WTC11 (cell line): ENCODE results near the gene TRIM3. TPM values are rescaled to one million over a fixed set of nuclear protein-coding genes. Genes with fewer than 3 reads are reported as not detected.
A peak's percentile ranks its signal among the peaks of the same experiment; 100 is the strongest.

Experiments used
- ATAC-seq: fragments of 200-7000 bp; cut with Tn5 transposase; 2 replicates; pipeline ENCODE4 v1.10.0; 2021; ENCODE audit warnings: mild to moderate bottlenecking, moderate library complexity
- CTCF ChIA-PET: fragments of 300-600 bp; sonication (Branson Sonifier 250); formaldehyde crosslinking; loops from one replicate; lab custom pipeline; 2021; ENCODE audit warnings: antibody characterized with exemption; lab: Charles Lee
- POLR2A ChIA-PET: fragments of 350-600 bp; sonication (Branson Sonifier 250); formaldehyde crosslinking; loops from one replicate; lab custom pipeline; 2021; ENCODE audit warnings: antibody characterized with exemption; lab: Charles Lee
- DNase-seq: peaks from one replicate; pipeline ENCODE4 v3.0.0; 2021; ENCODE audit warnings: low spot score
- H3K27ac Mint-ChIP-seq: 2 replicates; pipeline ENCODE4 v1.8.0; 2021; ENCODE audit warnings: mixed read lengths
- H3K27me3 Mint-ChIP-seq: 2 replicates; pipeline ENCODE4 v1.8.0; 2021; ENCODE audit warnings: low read depth, mild to moderate bottlenecking, moderate library complexity, mixed read lengths
- H3K36me3 Mint-ChIP-seq: 2 replicates; pipeline ENCODE4 v1.8.0; 2021; ENCODE audit warnings: mixed read lengths
- H3K4me1 Mint-ChIP-seq: 2 replicates; pipeline ENCODE4 v1.8.0; 2022; ENCODE audit warnings: mixed read lengths
- H3K4me3 Mint-ChIP-seq: 2 replicates; pipeline ENCODE4 v1.8.0; 2021; ENCODE audit warnings: mild to moderate bottlenecking, moderate library complexity, mixed read lengths
- H3K9me3 Mint-ChIP-seq: 2 replicates; pipeline ENCODE4 v1.8.0; 2021; ENCODE audit warnings: mixed read lengths
- ARID4B ChIP-seq: sonication (generic); formaldehyde crosslinking; IDR thresholded peaks from 2 replicates; pipeline ENCODE4 v1.8.0; 2023; ENCODE audit warnings: missing genetic modification reagents, mild to moderate bottlenecking, borderline replicate concordance
- CBFB ChIP-seq: sonication (generic); formaldehyde crosslinking; IDR thresholded peaks from 2 replicates; pipeline ENCODE4 v1.8.1; 2022; ENCODE audit warnings: mild to moderate bottlenecking, low read depth, missing genetic modification reagents
- CREM ChIP-seq: sonication (generic); formaldehyde crosslinking; IDR thresholded peaks from 2 replicates; pipeline ENCODE4 v1.8.1; 2022; ENCODE audit warnings: mild to moderate bottlenecking, missing genetic modification reagents, moderate library complexity
- ERG ChIP-seq: fragments of 250-450 bp; sonication (Bioruptor Pico); IDR thresholded peaks from 2 replicates; pipeline ENCODE4 v1.8.0; 2021; ENCODE audit warnings: mild to moderate bottlenecking
- ETV6 ChIP-seq: sonication (generic); formaldehyde crosslinking; IDR thresholded peaks from 2 replicates; pipeline ENCODE4 v1.8.1; 2022; ENCODE audit warnings: mild to moderate bottlenecking, missing genetic modification reagents
- GTF2I ChIP-seq: fragments of 250-450 bp; sonication (Bioruptor Pico); conservative IDR thresholded peaks from 2 replicates; pipeline ENCODE4 v1.4.0; 2021; ENCODE audit warnings: mild to moderate bottlenecking
- HMGA2 ChIP-seq: fragments of 250-450 bp; sonication (Bioruptor Pico); IDR thresholded peaks from 2 replicates; pipeline ENCODE4 v1.4.0; 2021; ENCODE audit warnings: mild to moderate bottlenecking, moderate library complexity
- IRF2 ChIP-seq: sonication (generic); formaldehyde crosslinking; IDR thresholded peaks from 2 replicates; pipeline ENCODE4 v1.8.0; 2022; ENCODE audit warnings: low read depth, missing genetic modification reagents, borderline replicate concordance
- MLX ChIP-seq: sonication (generic); formaldehyde crosslinking; IDR thresholded peaks from 2 replicates; pipeline ENCODE4 v1.8.1; 2023; ENCODE audit warnings: mild to moderate bottlenecking, missing genetic modification reagents, moderate library complexity
- MXD4 ChIP-seq: fragments of 250-450 bp; sonication (Bioruptor Pico); IDR thresholded peaks from 2 replicates; pipeline ENCODE4 v1.8.0; 2021; ENCODE audit warnings: mild to moderate bottlenecking, moderate library complexity, borderline replicate concordance
- MYBL2 ChIP-seq: sonication (generic); formaldehyde crosslinking; IDR thresholded peaks from 2 replicates; pipeline ENCODE4 v1.8.1; 2023; ENCODE audit warnings: mild to moderate bottlenecking, moderate library complexity, missing genetic modification reagents
- NFYB ChIP-seq: sonication (generic); formaldehyde crosslinking; conservative IDR thresholded peaks from 2 replicates; pipeline ENCODE4 v1.8.0; 2022; ENCODE audit warnings: low read depth, missing genetic modification reagents
- SP1 ChIP-seq: sonication (generic); formaldehyde crosslinking; conservative IDR thresholded peaks from 2 replicates; pipeline ENCODE4 v1.8.1; 2022; ENCODE audit warnings: missing genetic modification reagents
- TCF7 ChIP-seq: sonication (generic); formaldehyde crosslinking; IDR thresholded peaks from 2 replicates; pipeline ENCODE4 v1.8.0; 2022; ENCODE audit warnings: mild to moderate bottlenecking, low read depth, missing genetic modification reagents, moderate library complexity
- TEAD1 ChIP-seq: sonication (generic); formaldehyde crosslinking; IDR thresholded peaks from 2 replicates; pipeline ENCODE4 v1.8.0; 2022; ENCODE audit warnings: mild to moderate bottlenecking, missing genetic modification reagents
- TEAD4 ChIP-seq: sonication (generic); formaldehyde crosslinking; IDR thresholded peaks from 2 replicates; pipeline ENCODE4 v1.8.0; 2022; ENCODE audit warnings: mild to moderate bottlenecking, missing genetic modification reagents
- ZNF219 ChIP-seq: sonication (generic); formaldehyde crosslinking; IDR thresholded peaks from 2 replicates; pipeline ENCODE4 v1.8.0; 2023; ENCODE audit warnings: missing genetic modification reagents, mild to moderate bottlenecking, borderline replicate concordance
- ZNF416 ChIP-seq: fragments of 250-450 bp; sonication (Bioruptor Pico); IDR thresholded peaks from 2 replicates; pipeline ENCODE4 v1.9.0; 2021; ENCODE audit warnings: mild to moderate bottlenecking, inconsistent platforms
- ZNF532 ChIP-seq: fragments of 250-450 bp; sonication (Bioruptor Pico); IDR thresholded peaks from 2 replicates; pipeline ENCODE4 v1.9.0; 2021; ENCODE audit warnings: mild to moderate bottlenecking, borderline replicate concordance
- total RNA-seq: library from RNA; stranded (reverse); gene quantifications from 3 replicates; pipeline ENCODE4 v1.2.3, GENCODE V29; 2021

TRIM3 gene
- total RNA-seq, 1 experiment from 2014 or later: 21.3 TPM

GRCh38 chr11:6498121-6498520 is 24.4 kb upstream of the TRIM3 start:
- Mint-ChIP-seq H3K27me3 (no peaks in the 10 kb centered on the region), H3K9me3 (no peaks in the 10 kb centered on the region), H3K4me1 (peaks cover 9% of the 10 kb centered on the region), H3K36me3 (0 out of 2 replicates have a peak, but pooled peaks cover 2% of the 10 kb centered on the region), H3K4me3 (no peak overlapping the region)
- DNase-seq: no peak
- POLR2A ChIA-PET: no interaction called here
- TF ChIP-seq ZNF416 (CRISPR knock-in tag) (no peak), CBFB (CRISPR knock-in tag) (no peak), MLX (no peak), ERG (CRISPR knock-in tag) (no peak), HMGA2 (CRISPR knock-in tag) (no peak), MXD4 (CRISPR knock-in tag) (no peak), TEAD4 (CRISPR knock-in tag) (no peak), CREM (CRISPR knock-in tag) (no peak), GTF2I (CRISPR knock-in tag) (no peak), IRF2 (CRISPR knock-in tag) (no peak), SP1 (CRISPR knock-in tag) (no peak), NFYB (no peak), ETV6 (CRISPR knock-in tag) (no peak), ZNF532 (CRISPR knock-in tag) (no peak), TEAD1 (no peak), MYBL2 (CRISPR knock-in tag) (no peak)
- TF ChIP-seq, all 79 proteins: peak for 0
- CTCF ChIA-PET: interaction anchor here (0.6 to 3.8 kb wide), 9 partner anchors 7 to 135 kb away, joined by 3 to 29 read pairs (median 7); partner anchors contain the start of gene TRIM3
- no peak for ATAC-seq
- no peak overlapping the region for H3K27ac Mint-ChIP-seq

GRCh38 chr11:6497069-6497839 is 23.5 kb upstream of the TRIM3 start, which contains the start of gene DNHD1:
Gene DNHD1, plus strand, starts transcription at chr11:6497280. Its CDS starts 936 bp downstream, at chr11:6498216.
- H3K4me1 Mint-ChIP-seq: peaks cover 9% of the 10 kb centered on the region
- TF ChIP-seq TCF7 (CRISPR knock-in tag) (no peak), ZNF219 (CRISPR knock-in tag) (no peak), ERG (CRISPR knock-in tag) (no peak), ARID4B (CRISPR knock-in tag) (no peak)
- CTCF ChIA-PET: interaction anchor here (0.6 to 3.8 kb wide), 11 partner anchors 8 to 134 kb away, joined by 3 to 29 read pairs (median 5); partner anchors contain the start of gene TRIM3
- 0 out of 2 replicates have a peak, but pooled peaks cover 2% of the 10 kb centered on the region for H3K36me3 Mint-ChIP-seq
- ATAC-seq (peak; percentile 97), DNase-seq (peak; percentile 77)
- peak within 1 kb of the TSS; percentile 58 for H3K4me3 Mint-ChIP-seq
- H3K27me3 Mint-ChIP-seq: no peaks in the 10 kb centered on the region
- POLR2A ChIA-PET: interaction anchor here (0.6 to 1.1 kb wide), 2 partner anchors 7 to 16 kb away, joined by 3 to 4 read pairs; partner anchors contain the start of genes ARFIP2 and TIMM10B
- H3K27ac Mint-ChIP-seq: no peak within 1 kb of the TSS
- no peaks in the 10 kb centered on the region for H3K9me3 Mint-ChIP-seq
